ENCODE data around the gene NAPSA.

Gene NAPSA

DNA sequence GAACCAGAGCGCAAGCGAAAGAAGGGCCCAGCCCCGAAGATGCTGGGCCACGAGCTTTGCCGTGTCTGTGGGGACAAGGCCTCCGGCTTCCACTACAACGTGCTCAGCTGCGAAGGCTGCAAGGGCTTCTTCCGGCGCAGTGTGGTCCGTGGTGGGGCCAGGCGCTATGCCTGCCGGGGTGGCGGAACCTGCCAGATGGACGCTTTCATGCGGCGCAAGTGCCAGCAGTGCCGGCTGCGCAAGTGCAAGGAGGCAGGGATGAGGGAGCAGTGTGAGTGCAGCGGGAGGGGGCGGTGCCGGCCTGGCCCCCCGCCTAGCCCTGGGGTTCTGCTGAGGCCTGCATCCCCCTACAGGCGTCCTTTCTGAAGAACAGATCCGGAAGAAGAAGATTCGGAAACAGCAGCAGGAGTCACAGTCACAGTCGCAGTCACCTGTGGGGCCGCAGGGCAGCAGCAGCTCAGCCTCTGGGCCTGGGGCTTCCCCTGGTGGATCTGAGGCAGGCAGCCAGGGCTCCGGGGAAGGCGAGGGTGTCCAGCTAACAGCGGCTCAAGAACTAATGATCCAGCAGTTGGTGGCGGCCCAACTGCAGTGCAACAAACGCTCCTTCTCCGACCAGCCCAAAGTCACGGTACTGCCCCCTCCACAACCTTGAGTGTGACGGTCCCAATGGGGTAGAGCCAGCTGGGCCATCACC lies 12.9 kb upstream of the NAPSA start:
- H3K4me3 ChIP-seq (ENCODE audit: low read length in 2 of 2): no peak overlapping the region
- H3K4me1 ChIP-seq (ENCODE audit: control insufficient read depth in 2 of 2, insufficient read depth in 2 of 2, low read length in 2 of 2): peaks cover 1 to 5% of the 10 kb centered on the region in 2 donors
- H3K36me3 ChIP-seq (ENCODE audit: control insufficient read depth in 2 of 2, insufficient read depth in 2 of 2, low read length in 2 of 2): peaks cover 49 to 52% of the 10 kb centered on the region in 2 donors
- H3K27ac ChIP-seq (ENCODE audit: low read depth in 2 of 2, low read length in 2 of 2): no peak overlapping the region
- H3K9me3 ChIP-seq (ENCODE audit: control insufficient read depth in 2 of 2, low read length in 2 of 2): no peaks in the 10 kb centered on the region
- H3K27me3 ChIP-seq (ENCODE audit: control insufficient read depth in 2 of 2, insufficient read depth in 2 of 2, low read length in 2 of 2): no peaks in the 10 kb centered on the region
- no peak overlapping the region for H3K9ac ChIP-seq (ENCODE audit: low read depth in 1 of 2, low read length in 2 of 2)

DNA sequence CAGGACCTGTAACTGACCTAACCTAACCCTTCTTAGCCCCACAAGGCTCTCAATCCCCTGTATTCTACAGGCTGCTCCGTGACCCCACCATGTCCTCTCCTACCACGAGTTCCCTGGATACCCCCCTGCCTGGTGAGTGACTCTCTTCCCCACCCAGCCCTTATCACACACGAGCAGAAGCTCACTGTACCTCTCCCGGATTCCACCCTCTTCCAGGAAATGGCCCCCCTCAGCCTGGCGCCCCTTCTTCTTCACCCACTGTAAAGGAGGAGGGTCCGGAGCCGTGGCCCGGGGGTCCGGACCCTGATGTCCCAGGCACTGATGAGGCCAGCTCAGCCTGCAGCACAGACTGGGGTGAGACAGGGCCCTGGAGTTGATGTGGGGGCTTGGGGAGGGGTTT lies 12.1 kb upstream of the NAPSA start:
- no peak overlapping the region for H3K27ac ChIP-seq (ENCODE audit: low read depth in 2 of 2, low read length in 2 of 2)
- no peak overlapping the region for H3K9ac ChIP-seq (ENCODE audit: low read depth in 1 of 2, low read length in 2 of 2)
- no peaks in the 10 kb centered on the region for H3K27me3 ChIP-seq (ENCODE audit: control insufficient read depth in 2 of 2, insufficient read depth in 2 of 2, low read length in 2 of 2)
- H3K4me1 ChIP-seq (ENCODE audit: control insufficient read depth in 2 of 2, insufficient read depth in 2 of 2, low read length in 2 of 2): peaks cover 0 to 4% of the 10 kb centered on the region in 2 donors
- H3K9me3 ChIP-seq (ENCODE audit: control insufficient read depth in 2 of 2, low read length in 2 of 2): no peaks in the 10 kb centered on the region
- peaks cover 48 to 51% of the 10 kb centered on the region in 2 donors for H3K36me3 ChIP-seq (ENCODE audit: control insufficient read depth in 2 of 2, insufficient read depth in 2 of 2, low read length in 2 of 2)
- no peak overlapping the region for H3K4me3 ChIP-seq (ENCODE audit: low read length in 2 of 2)

DNA sequence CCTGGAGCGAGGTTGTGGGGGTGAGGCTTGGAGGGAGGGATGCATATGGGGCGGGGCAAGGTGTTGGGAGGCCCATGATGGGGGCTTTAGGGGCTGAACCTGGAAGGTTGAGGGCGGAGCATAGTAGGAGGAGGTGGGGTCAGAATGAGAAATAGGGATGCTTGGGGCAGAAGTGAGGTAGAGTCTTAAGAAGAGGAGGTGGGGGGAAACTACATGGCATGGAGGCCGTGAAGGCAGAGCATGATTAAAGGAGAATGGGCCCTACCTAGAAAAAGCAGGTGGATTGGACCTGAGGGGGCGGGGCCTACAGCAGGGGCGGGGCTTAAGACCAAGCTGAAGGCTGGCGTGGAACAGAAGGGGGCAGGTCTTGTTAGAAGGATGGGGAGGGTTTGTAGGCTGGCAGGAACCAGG lies 11.6 kb upstream of the NAPSA start:
- Histone ChIP-seq H3K27me3 (ENCODE audit: control insufficient read depth in 2 of 2, insufficient read depth in 2 of 2, low read length in 2 of 2) (no peaks in the 10 kb centered on the region), H3K9ac (ENCODE audit: low read depth in 1 of 2, low read length in 2 of 2) (no peak overlapping the region), H3K36me3 (ENCODE audit: control insufficient read depth in 2 of 2, insufficient read depth in 2 of 2, low read length in 2 of 2) (peaks cover 45 to 47% of the 10 kb centered on the region in 2 donors), H3K4me3 (ENCODE audit: low read length in 2 of 2) (no peak overlapping the region), H3K27ac (ENCODE audit: low read depth in 2 of 2, low read length in 2 of 2) (no peak overlapping the region), H3K4me1 (ENCODE audit: control insufficient read depth in 2 of 2, insufficient read depth in 2 of 2, low read length in 2 of 2) (peaks cover 0 to 4% of the 10 kb centered on the region in 2 donors), H3K9me3 (ENCODE audit: control insufficient read depth in 2 of 2, low read length in 2 of 2) (no peaks in the 10 kb centered on the region)

DNA sequence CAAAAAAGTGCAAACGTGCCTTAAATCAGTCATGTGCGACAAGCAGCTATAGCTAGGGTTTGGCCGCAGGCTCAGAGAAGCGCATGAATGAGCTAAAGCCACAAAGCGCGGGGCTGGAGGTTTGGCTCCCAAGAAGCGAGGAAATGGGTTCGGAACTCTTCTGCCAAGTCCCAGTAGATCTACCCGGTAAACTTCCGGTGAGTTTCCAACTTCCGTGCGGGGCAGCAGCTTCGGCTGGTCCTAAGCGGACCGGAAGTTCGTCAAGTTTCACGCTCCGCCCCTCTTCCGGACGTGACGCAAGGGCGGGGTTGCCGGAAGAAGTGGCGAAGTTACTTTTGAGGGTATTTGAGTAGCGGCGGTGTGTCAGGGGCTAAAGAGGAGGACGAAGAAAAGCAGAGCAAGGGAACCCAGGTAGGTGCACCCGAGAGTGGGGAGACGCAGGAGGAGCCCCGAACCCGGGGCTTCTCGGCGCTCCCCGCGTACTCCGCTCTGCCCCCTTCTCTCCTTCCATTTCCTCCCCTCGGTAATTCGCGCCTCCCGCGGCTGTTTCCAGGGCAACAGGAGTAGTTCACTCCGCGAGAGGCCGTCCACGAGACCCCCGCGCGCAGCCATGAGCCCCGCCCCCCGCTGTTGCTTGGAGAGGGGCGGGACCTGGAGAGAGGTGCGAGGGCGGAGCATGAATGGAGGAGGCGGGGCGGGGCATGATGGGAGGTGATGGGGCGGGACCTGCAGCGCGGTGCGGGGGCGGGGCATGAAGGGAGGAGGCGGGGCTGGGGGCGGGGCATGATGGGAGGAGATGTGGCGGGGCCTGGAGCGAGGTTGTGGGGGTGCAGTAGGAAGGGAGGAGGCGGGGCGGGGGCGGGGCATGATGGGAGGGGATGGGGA lies 11.0 kb upstream of the NAPSA start, which contains the start of gene NR1H2:
Gene NR1H2, plus strand, starts transcription at position 292 of the 885 bp plus-strand sequence. CDS start 1,149 bp downstream, outside the sequence.
- H3K4me3 ChIP-seq (ENCODE audit: low read length in 2 of 2): peak within 1 kb of the TSS; percentile 89 to 94
- peak within 1 kb of the TSS; percentile 86 to 87 for H3K9ac ChIP-seq (ENCODE audit: low read depth in 1 of 2, low read length in 2 of 2)
- no peaks in the 10 kb centered on the region for H3K9me3 ChIP-seq (ENCODE audit: control insufficient read depth in 2 of 2, low read length in 2 of 2)
- H3K36me3 ChIP-seq (ENCODE audit: control insufficient read depth in 2 of 2, insufficient read depth in 2 of 2, low read length in 2 of 2): peaks cover 40 to 41% of the 10 kb centered on the region in 2 donors
- H3K27ac ChIP-seq (ENCODE audit: low read depth in 2 of 2, low read length in 2 of 2): peak within 1 kb of the TSS; percentile 97 to 99
- H3K27me3 ChIP-seq (ENCODE audit: control insufficient read depth in 2 of 2, insufficient read depth in 2 of 2, low read length in 2 of 2): no peaks in the 10 kb centered on the region
- H3K4me1 ChIP-seq (ENCODE audit: control insufficient read depth in 2 of 2, insufficient read depth in 2 of 2, low read length in 2 of 2): peaks cover 0 to 4% of the 10 kb centered on the region in 2 donors

DNA sequence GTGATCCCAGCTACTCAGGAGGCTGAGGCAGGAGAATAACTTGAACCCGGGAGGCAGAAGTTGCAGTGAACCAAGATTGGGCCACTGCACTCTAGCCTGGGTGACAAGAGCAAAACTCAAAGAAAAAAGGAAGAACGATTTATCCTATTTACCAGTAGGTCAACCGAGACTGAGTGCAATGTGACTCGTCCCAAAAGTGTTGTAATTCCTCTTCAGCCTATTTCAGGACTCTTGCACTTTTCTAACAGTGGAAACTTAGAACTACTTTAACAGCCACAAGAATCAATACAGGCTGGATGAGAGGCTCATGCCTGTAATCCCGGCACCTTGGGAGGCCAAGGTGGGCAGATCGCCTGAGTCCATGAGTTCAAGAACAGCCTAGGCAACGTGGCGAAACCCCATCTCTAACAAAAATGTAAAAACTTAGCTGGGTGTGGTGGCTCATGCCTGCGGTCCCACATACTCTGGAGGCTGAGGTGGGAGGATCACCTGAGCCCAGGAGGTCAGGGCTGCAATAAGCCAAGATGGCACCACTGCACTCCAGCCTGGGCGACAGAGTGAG lies 6.6 kb upstream of the NAPSA start:
- H3K36me3 ChIP-seq (ENCODE audit: control insufficient read depth in 2 of 2, insufficient read depth in 2 of 2, low read length in 2 of 2): no peaks in the 10 kb centered on the region
- H3K27me3 ChIP-seq (ENCODE audit: control insufficient read depth in 2 of 2, insufficient read depth in 2 of 2, low read length in 2 of 2): no peaks in the 10 kb centered on the region
- no peak overlapping the region for H3K9ac ChIP-seq (ENCODE audit: low read depth in 1 of 2, low read length in 2 of 2)
- H3K9me3 ChIP-seq (ENCODE audit: control insufficient read depth in 2 of 2, low read length in 2 of 2): no peaks in the 10 kb centered on the region
- no peak overlapping the region for H3K4me3 ChIP-seq (ENCODE audit: low read length in 2 of 2)
- no peak overlapping the region for H3K27ac ChIP-seq (ENCODE audit: low read depth in 2 of 2, low read length in 2 of 2)
- H3K4me1 ChIP-seq (ENCODE audit: control insufficient read depth in 2 of 2, insufficient read depth in 2 of 2, low read length in 2 of 2): peaks cover 0 to 9% of the 10 kb centered on the region in 2 donors

DNA sequence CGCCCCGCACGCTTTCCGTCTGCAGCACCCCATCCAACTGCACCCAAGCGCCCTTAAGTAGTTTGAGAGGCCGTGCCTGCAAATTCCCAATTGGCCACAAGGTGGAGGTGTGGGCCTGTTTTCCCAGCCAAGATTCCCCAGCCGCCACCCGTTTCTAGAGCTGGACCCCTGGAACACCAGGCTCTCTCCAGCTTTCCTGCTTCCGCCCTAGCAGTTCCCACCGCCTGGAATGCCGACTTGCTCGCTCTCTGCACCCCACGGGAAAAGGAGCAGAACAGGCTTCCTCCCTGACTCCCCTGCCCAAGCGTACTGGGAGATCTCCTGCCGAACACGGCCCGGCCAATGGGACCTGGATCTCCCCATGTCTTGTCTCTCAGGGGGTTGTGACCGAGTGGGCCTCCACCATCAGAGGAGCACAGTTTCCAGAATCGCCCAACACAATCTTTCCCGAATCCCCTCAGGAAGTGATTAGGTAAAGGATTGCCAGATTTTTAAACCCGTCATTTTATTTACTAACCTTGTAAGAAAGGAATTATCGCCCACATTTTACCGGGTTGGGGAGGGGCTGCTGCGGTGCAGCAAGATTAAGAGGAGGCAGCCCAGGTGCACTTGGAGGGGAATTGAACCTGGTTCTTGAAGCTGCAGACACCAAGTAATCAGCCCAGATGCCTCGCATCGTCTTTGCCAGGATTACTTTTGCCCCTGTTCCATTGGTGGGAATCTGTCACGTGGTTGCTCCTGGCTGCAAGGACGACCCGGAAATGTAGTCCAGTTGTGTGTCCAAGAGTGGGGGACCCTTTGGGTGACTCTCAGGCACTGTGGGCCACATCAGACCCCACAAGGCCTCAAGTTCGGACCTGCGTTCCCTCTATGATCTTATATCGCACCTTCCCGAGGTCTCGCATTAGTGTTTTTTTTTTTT lies 3.5 kb upstream of the NAPSA start:
- H3K36me3 ChIP-seq (ENCODE audit: control insufficient read depth in 2 of 2, insufficient read depth in 2 of 2, low read length in 2 of 2): no peaks in the 10 kb centered on the region
- peak overlapping the region; percentile 95 to 98 for H3K4me3 ChIP-seq (ENCODE audit: low read length in 2 of 2)
- peak overlapping the region; percentile 74 to 86 for H3K27ac ChIP-seq (ENCODE audit: low read depth in 2 of 2, low read length in 2 of 2)
- peaks cover 0 to 5% of the 10 kb centered on the region in 2 donors for H3K4me1 ChIP-seq (ENCODE audit: control insufficient read depth in 2 of 2, insufficient read depth in 2 of 2, low read length in 2 of 2)
- H3K9me3 ChIP-seq (ENCODE audit: control insufficient read depth in 2 of 2, low read length in 2 of 2): no peaks in the 10 kb centered on the region
- no peaks in the 10 kb centered on the region for H3K27me3 ChIP-seq (ENCODE audit: control insufficient read depth in 2 of 2, insufficient read depth in 2 of 2, low read length in 2 of 2)
- H3K9ac ChIP-seq (ENCODE audit: low read depth in 1 of 2, low read length in 2 of 2): peak overlapping the region; percentile 74 to 87

DNA sequence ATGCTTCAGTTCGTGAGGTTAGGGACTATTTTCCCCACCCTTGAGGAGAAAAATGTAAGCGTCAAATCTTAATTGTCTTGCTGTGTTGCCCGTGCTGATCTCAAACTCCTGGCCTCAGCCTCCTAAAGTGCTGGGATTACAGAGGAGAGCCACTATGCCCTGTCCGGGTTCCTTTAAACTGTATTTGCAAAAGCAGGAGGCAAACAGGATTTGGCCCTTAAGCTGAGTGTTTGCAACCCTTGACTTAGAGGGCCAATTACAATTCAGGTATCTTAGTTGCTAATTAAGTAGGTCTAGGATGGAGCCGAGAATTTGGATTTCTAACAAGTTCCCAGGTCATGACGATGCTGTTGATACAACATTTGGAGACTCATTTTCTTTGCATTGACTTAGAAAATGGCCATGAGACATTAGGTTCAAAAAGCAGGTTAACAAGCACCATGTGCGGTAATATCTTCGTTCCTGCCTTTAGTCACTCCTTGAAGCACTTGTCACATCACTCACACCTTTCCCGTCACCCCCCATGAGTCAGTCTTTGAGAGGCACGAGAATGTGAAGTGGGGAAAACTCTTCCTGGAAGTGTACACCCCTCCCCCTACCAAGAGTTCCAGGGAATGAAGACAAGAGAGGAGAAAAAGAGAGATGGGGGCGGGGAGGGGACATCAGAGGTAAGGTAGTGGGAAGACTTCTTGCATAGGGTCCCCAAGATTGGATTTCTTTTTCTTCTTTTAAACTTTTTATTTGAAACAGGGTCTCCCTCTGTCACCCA lies 2.6 kb downstream of the NAPSA start:
- no peak overlapping the region for H3K27ac ChIP-seq (ENCODE audit: low read depth in 2 of 2, low read length in 2 of 2)
- peaks cover under 1 to 4% of the 10 kb centered on the region in 2 donors for H3K4me1 ChIP-seq (ENCODE audit: control insufficient read depth in 2 of 2, insufficient read depth in 2 of 2, low read length in 2 of 2)
- no peaks in the 10 kb centered on the region for H3K9me3 ChIP-seq (ENCODE audit: control insufficient read depth in 2 of 2, low read length in 2 of 2)
- no peak overlapping the region for H3K9ac ChIP-seq (ENCODE audit: low read depth in 1 of 2, low read length in 2 of 2)
- H3K4me3 ChIP-seq (ENCODE audit: low read length in 2 of 2): no peak overlapping the region
- no peaks in the 10 kb centered on the region for H3K36me3 ChIP-seq (ENCODE audit: control insufficient read depth in 2 of 2, insufficient read depth in 2 of 2, low read length in 2 of 2)
- no peaks in the 10 kb centered on the region for H3K27me3 ChIP-seq (ENCODE audit: control insufficient read depth in 2 of 2, insufficient read depth in 2 of 2, low read length in 2 of 2)

DNA sequence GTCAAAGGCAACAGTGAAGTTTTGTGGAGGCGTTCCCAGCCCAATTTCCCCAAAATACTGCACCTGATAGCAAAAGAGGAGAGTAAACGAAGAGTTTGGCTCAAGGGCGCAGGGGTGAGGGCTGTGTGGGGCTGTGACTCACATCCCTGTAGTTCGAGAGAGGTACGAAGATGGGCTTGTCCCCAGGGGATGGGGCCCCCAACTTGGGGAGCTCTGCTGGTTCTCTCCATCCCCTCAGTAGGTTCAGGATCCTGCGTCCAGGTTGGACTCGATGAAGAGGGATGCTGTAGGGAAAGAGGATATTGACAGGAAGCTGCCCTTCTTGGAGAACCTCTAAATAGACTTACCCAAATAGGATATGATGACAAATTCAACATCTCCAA lies 3.4 kb downstream of the NAPSA start:
- peaks cover 8 to 9% of the 10 kb centered on the region in 2 donors for H3K4me1 ChIP-seq (ENCODE audit: control insufficient read depth in 2 of 2, insufficient read depth in 2 of 2, low read length in 2 of 2)
- no peak overlapping the region for H3K9ac ChIP-seq (ENCODE audit: low read depth in 1 of 2, low read length in 2 of 2)
- no peaks in the 10 kb centered on the region for H3K36me3 ChIP-seq (ENCODE audit: control insufficient read depth in 2 of 2, insufficient read depth in 2 of 2, low read length in 2 of 2)
- no peak overlapping the region for H3K27ac ChIP-seq (ENCODE audit: low read depth in 2 of 2, low read length in 2 of 2)
- H3K9me3 ChIP-seq (ENCODE audit: control insufficient read depth in 2 of 2, low read length in 2 of 2): no peaks in the 10 kb centered on the region
- H3K4me3 ChIP-seq (ENCODE audit: low read length in 2 of 2): no peak overlapping the region
- H3K27me3 ChIP-seq (ENCODE audit: control insufficient read depth in 2 of 2, insufficient read depth in 2 of 2, low read length in 2 of 2): no peaks in the 10 kb centered on the region

Data from mucosa of rectum (tissue), 2 donors.